HepG2 (cell line): ENCODE data around the gene RDM1. TPM values are rescaled to one million over a fixed set of nuclear protein-coding genes. Genes with fewer than 3 reads are reported as not detected.

Source experiments
- ATAC-seq: fragments of 200-7000 bp; cut with Tn5 transposase; 3 replicates; pipeline ENCODE4 v1.9.1; 2020; ENCODE audit warnings: mild to moderate bottlenecking, moderate library complexity
- Bru-seq: library from RNA; stranded (reverse); fragments of 400-500 nt; gene quantifications from one replicate; lab custom pipeline; 2021; lab: Mats Ljungman, UMichigan
- BruChase-seq, 2 experiments: library from RNA; stranded (reverse); fragments of 400-500 nt; gene quantifications; one replicate each; lab custom pipeline; 2021; lab: Mats Ljungman, UMichigan
- BruUV-seq: library from RNA; stranded (reverse); fragments of 400-500 nt; replicated peaks from 2 replicates; lab custom pipeline; 2021; lab: Mats Ljungman, UMichigan
- CTCF ChIA-PET: fragments of 300-600 bp; formaldehyde crosslinking; extraction: SDS; loops from one replicate; lab custom pipeline; 2021; ENCODE audit warnings: low total read pairs, inconsistent platforms, low intra/inter-chr PET ratio; lab: Yijun Ruan, JAX
- POLR2A ChIA-PET: fragments of 350-600 bp; sonication (Branson Sonifier 250); formaldehyde crosslinking; loops from one replicate; lab custom pipeline; 2020; ENCODE audit warnings: antibody characterized with exemption, inconsistent platforms; lab: Yijun Ruan, JAX
- DNase-seq: peaks from one replicate; pipeline ENCODE4 v3.0.0-alpha.2; 2015; ENCODE audit warnings: low spot score
- FAIRE-seq: peaks from 3 replicates; lab custom pipeline; 2011; peaks lifted over from hg19 to GRCh38; lab: Jason Lieb, UNC
- H2AFZ ChIP-seq: one replicate; pipeline ENCODE4 v1.6.1; 2011; ENCODE audit warnings: low read length, inconsistent platforms
- H3K27ac ChIP-seq: fragments of 300-600 bp; 3 replicates; pipeline ENCODE4 v1.8.0; 2011; ENCODE audit warnings: mixed run types, mild to moderate bottlenecking, mixed read lengths, low read length, inconsistent platforms; ENCODE audit not compliant: insufficient read depth; ENCODE audit errors: extremely low read length
- H3K27me3 ChIP-seq, 2 experiments: fragments of 200-600 bp in 1 of 2; 2 replicates in 1 of 2; 3 replicates in 1 of 2; pipeline versions ENCODE4 v1.6.0 to v1.8.0; 2011; ENCODE audit warnings: low read length in 2 of 2, mild to moderate bottlenecking in 2 of 2, moderate library complexity in 2 of 2, inconsistent platforms in 1 of 2; ENCODE audit not compliant: insufficient read depth in 2 of 2, control insufficient read depth in 1 of 2
- H3K36me3 ChIP-seq, 2 experiments: fragments of 200-600 bp in 1 of 2; replicated peaks in 1 of 2; 2 replicates in 1 of 2; 3 replicates in 1 of 2; pipeline versions ENCODE4 v1.5.1 to v1.8.0; 2011; ENCODE audit warnings: low read length in 2 of 2, inconsistent platforms in 1 of 2; ENCODE audit not compliant: insufficient read depth in 2 of 2, control insufficient read depth in 1 of 2
- H3K4me1 ChIP-seq: 2 replicates; pipeline ENCODE4 v1.5.1; 2012; ENCODE audit warnings: low read length, inconsistent platforms; ENCODE audit not compliant: insufficient read depth
- H3K4me2 ChIP-seq: 2 replicates; pipeline ENCODE4 v1.6.0; 2011; ENCODE audit warnings: low read depth, low read length, inconsistent platforms
- H3K4me3 ChIP-seq, 3 experiments: fragments of 200-600 bp in 1 of 3; sonication (generic), shearing (Covaris generic) in 1 of 3; replicated peaks in 1 of 3; 2 replicates each; pipeline ENCODE4 v1.5.1; 2011 to 2016; ENCODE audit warnings: low read length in 3 of 3, inconsistent platforms in 2 of 3, low read depth in 2 of 3, mild to moderate bottlenecking in 2 of 3, control low read depth in 1 of 3, mixed read lengths in 1 of 3; ENCODE audit not compliant: insufficient read depth in 1 of 3
- H3K79me2 ChIP-seq: one replicate; pipeline ENCODE4 v1.6.1; 2011; ENCODE audit warnings: low read length, inconsistent platforms; ENCODE audit not compliant: insufficient read depth
- H3K9ac ChIP-seq: 2 replicates; pipeline ENCODE4 v1.6.0; 2011; ENCODE audit warnings: mild to moderate bottlenecking, low read depth, low read length, inconsistent platforms; ENCODE audit not compliant: insufficient read depth
- H3K9me3 ChIP-seq: 2 replicates; pipeline ENCODE4 v1.5.1; 2012; ENCODE audit warnings: mild to moderate bottlenecking, low read length
- H4K20me1 ChIP-seq: 2 replicates; pipeline ENCODE4 v1.6.0; 2011; ENCODE audit warnings: inconsistent platforms, mild to moderate bottlenecking, low read length, moderate library complexity; ENCODE audit not compliant: insufficient read depth
- GTF3A ChIP-seq: sonication (generic); formaldehyde crosslinking; conservative IDR thresholded peaks from 2 replicates; pipeline ENCODE4 v1.4.0; 2020; ENCODE audit warnings: mild to moderate bottlenecking, missing genetic modification reagents
- HOMEZ ChIP-seq: IDR thresholded peaks from 2 replicates; pipeline ENCODE4 v1.6.1; 2016; ENCODE audit warnings: low read depth
- HOXD1 ChIP-seq: sonication (generic); formaldehyde crosslinking; IDR thresholded peaks from 2 replicates; pipeline ENCODE4 v1.5.0; 2020; ENCODE audit warnings: missing genetic modification reagents
- RFX5 ChIP-seq: IDR thresholded peaks from 2 replicates; pipeline ENCODE4 v1.6.1; 2011; ENCODE audit warnings: low read depth, low read length, improper control_type of control experiment
- TMF1 ChIP-seq: sonication (generic); formaldehyde crosslinking; IDR thresholded peaks from 2 replicates; pipeline ENCODE4 v1.8.1; 2022; ENCODE audit warnings: low read depth, missing genetic modification reagents
- ZNF510 ChIP-seq: sonication (generic); formaldehyde crosslinking; IDR thresholded peaks from 2 replicates; pipeline ENCODE4 v1.4.0; 2020; ENCODE audit warnings: low read depth, mild to moderate bottlenecking, missing genetic modification reagents
- ZNF687 ChIP-seq: sonication (generic); formaldehyde crosslinking; IDR thresholded peaks from 2 replicates; pipeline ENCODE4 v1.5.1; 2020; ENCODE audit warnings: mild to moderate bottlenecking, missing genetic modification reagents, moderate library complexity
- ZSCAN25 ChIP-seq: sonication (generic); formaldehyde crosslinking; IDR thresholded peaks from 2 replicates; pipeline ENCODE4 v1.8.0; 2022; ENCODE audit warnings: mild to moderate bottlenecking, missing genetic modification reagents
- WGBS: methylation state at CpG from one replicate; pipeline ENCODE4 v1.1.6; 2017; ENCODE audit warnings: low lambda C conversion rate; 5-methylcytosine and 5-hydroxymethylcytosine counted together
- in situ Hi-C: cut with HindIII; loops from 2 replicates; pipeline ENCODE4 v1.10.0; 2017; ENCODE audit warnings: low pct_unique_long_range_greater_than_20kb; ENCODE audit not compliant: extremely low pct_ligation_motif_present
- intact Hi-C: fragments of 100-400 bp; cut with micrococcal nuclease; formaldehyde crosslinking; loops from one replicate; pipeline ENCODE4 v1.10.0; 2022; ENCODE audit not compliant: unreplicated experiment
- long read RNA-seq, 2 experiments: library from RNA in 1 of 2; library from polyadenylated mRNA in 1 of 2; stranded (forward) in 1 of 2; unstranded in 1 of 2; transcript quantifications; one replicate each; pipeline ENCODE4 v2.0.0, GENCODE V29; 2019 to 2022
- polyA minus RNA-seq, 3 experiments: library from RNA; depleted of rRNA, polyadenylated mRNA; stranded (reverse); fragments of >200 nt; gene quantifications; 2 replicates each; pipeline ENCODE4 v1.2.3, GENCODE V29; 2011; ENCODE audit warnings: low replicate concordance in 1 of 3
- polyA plus RNA-seq, 8 experiments: library from polyadenylated mRNA; depleted of rRNA in 3 of 8; stranded (reverse) in 7 of 8; unstranded in 1 of 8; fragments of >200 nt; fragmentation: Illumina TruSeq in 4 of 8; extraction: Trizol in 4 of 8; gene quantifications; 2 replicates each; pipeline versions ENCODE4 v1.2.1 to v1.2.3, GENCODE V29; 2011 to 2016; ENCODE audit warnings: low read depth in 4 of 8, missing spikeins in 1 of 8, mixed read lengths in 1 of 8; ENCODE audit not compliant: insufficient read depth in 1 of 8
- total RNA-seq, 5 experiments: library from RNA; depleted of rRNA; stranded (reverse); fragments of >200 nt; fragmentation: Illumina TruSeq; extraction: Trizol; gene quantifications; 2 replicates each; pipeline ENCODE4 v1.2.3, GENCODE V29; 2016; ENCODE audit warnings: low read depth in 1 of 5
- TF ChIP-seq, protein P1 (sequence below): fragments of 450-650 bp; IDR thresholded peaks from 2 replicates; pipeline ENCODE4 v1.6.1; 2017; ENCODE audit warnings: mild to moderate bottlenecking

RDM1 gene
- total RNA-seq (2016; rRNA removed; fragmentation: Illumina TruSeq; extraction: Trizol) (0.40 TPM in 1 of 2 replicates, not detected in the other), polyA plus RNA-seq (2011; rRNA removed) (0.14 and 0.28 TPM in 2 replicates), polyA minus RNA-seq (2011; rRNA and poly(A)+ RNA removed; ENCODE audit: low replicate concordance) (0.70 and 1.4 TPM in 2 replicates), Bru-seq, nascent RNA (percentile 13 among the genes with signal in this experiment), BruChase-seq, experiment 1, labeled RNA remaining after a 6-hour chase (percentile 14 among the genes with signal in this experiment), BruChase-seq, experiment 2, labeled RNA remaining after a 2-hour chase (percentile 15 among the genes with signal in this experiment)
- total RNA-seq (2016; cell fraction: cytosol; rRNA removed; fragmentation: Illumina TruSeq; extraction: Trizol; ENCODE audit: low read depth) = not detected in 2 replicates
- total RNA-seq (2016; cell fraction: insoluble cytoplasmic fraction; rRNA removed; fragmentation: Illumina TruSeq; extraction: Trizol) = 0.09 TPM in 1 of 2 replicates, not detected in the other
- total RNA-seq (2016; cell fraction: membrane; rRNA removed; fragmentation: Illumina TruSeq; extraction: Trizol) = not detected in 2 replicates
- not detected in 2 replicates for total RNA-seq (2016; cell fraction: nucleus; rRNA removed; fragmentation: Illumina TruSeq; extraction: Trizol)
- 0.09 TPM in 1 of 2 replicates, not detected in the other for polyA plus RNA-seq (2011; cell fraction: cytosol; rRNA removed)
- 0.10 TPM in 1 of 2 replicates, not detected in the other for polyA plus RNA-seq (2011; cell fraction: nucleus; rRNA removed)
- polyA plus RNA-seq (2012) = 0.55 TPM in 1 of 2 replicates, not detected in the other
- polyA plus RNA-seq (2016; cell fraction: cytosol; fragmentation: Illumina TruSeq; extraction: Trizol; ENCODE audit: low read depth) = not detected in 2 replicates
- polyA plus RNA-seq (2016; cell fraction: insoluble cytoplasmic fraction; fragmentation: Illumina TruSeq; extraction: Trizol; ENCODE audit: low read depth) = 0.34 TPM in 1 of 2 replicates, not detected in the other
- polyA plus RNA-seq (2016; cell fraction: membrane; fragmentation: Illumina TruSeq; extraction: Trizol; ENCODE audit: low read depth) = not detected in 2 replicates
- not detected in 2 replicates for polyA plus RNA-seq (2016; cell fraction: nucleus; fragmentation: Illumina TruSeq; extraction: Trizol; ENCODE audit: insufficient read depth, low read depth)
- polyA minus RNA-seq (2011; cell fraction: cytosol; rRNA and poly(A)+ RNA removed) = not detected in 2 replicates
- not detected in 2 replicates for polyA minus RNA-seq (2011; cell fraction: nucleus; rRNA and poly(A)+ RNA removed)
- long read RNA-seq, experiment 1 = 0 reads
- long read RNA-seq, experiment 2 = 0 reads

GRCh38 chr17:35930211-35931065, at the start of gene RDM1:
Gene RDM1, minus strand, starts transcription at chr17:35930773. Its CDS starts 46 bp downstream, at chr17:35930727.
- BruUV-seq = no TSS peak
- Histone ChIP-seq H3K36me3 (no peaks in the 10 kb centered on the region), H3K9me3 (no peaks in the 10 kb centered on the region), H2AFZ (no peak within 1 kb of the TSS), H4K20me1 (no peaks in the 10 kb centered on the region), H3K4me1 (no peaks in the 10 kb centered on the region), H3K27me3 (peaks cover 0 to 6% of the 10 kb centered on the region in 2 experiments; a peak in 1 of 5 replicates), H3K79me2 (no peaks in the 10 kb centered on the region), H3K9ac (no peak within 1 kb of the TSS), H3K4me2 (peak within 1 kb of the TSS; percentile 34; the same call in 1 of the 2 replicates), H3K4me3 (peak within 1 kb of the TSS in 2 of 3 experiments; percentile 37 to 49; a peak in 3 of 6 replicates), H3K27ac (no peak within 1 kb of the TSS)
- DNase-seq (no peak), ATAC-seq (peak; percentile 65), FAIRE-seq (no peak)
- POLR2A ChIA-PET = no interaction called here
- 15% methylated on average over 17 of the region's 35 CpGs for WGBS
- CTCF ChIA-PET = no interaction called here
- in situ Hi-C loops (no loop called here), intact Hi-C loops (no loop called here)
- TF ChIP-seq HOMEZ (CRISPR knock-in tag) (no peak), ZNF687 (peak; percentile 59), RFX5 (no peak), ZSCAN25 (no peak), GTF3A (CRISPR knock-in tag) (no peak), TMF1 (CRISPR knock-in tag) (peak; percentile 27; the same call in 1 of the 2 replicates), HOXD1 (CRISPR knock-in tag) (no peak), ZNF510 (no peak)
- TF ChIP-seq, protein P1, sequence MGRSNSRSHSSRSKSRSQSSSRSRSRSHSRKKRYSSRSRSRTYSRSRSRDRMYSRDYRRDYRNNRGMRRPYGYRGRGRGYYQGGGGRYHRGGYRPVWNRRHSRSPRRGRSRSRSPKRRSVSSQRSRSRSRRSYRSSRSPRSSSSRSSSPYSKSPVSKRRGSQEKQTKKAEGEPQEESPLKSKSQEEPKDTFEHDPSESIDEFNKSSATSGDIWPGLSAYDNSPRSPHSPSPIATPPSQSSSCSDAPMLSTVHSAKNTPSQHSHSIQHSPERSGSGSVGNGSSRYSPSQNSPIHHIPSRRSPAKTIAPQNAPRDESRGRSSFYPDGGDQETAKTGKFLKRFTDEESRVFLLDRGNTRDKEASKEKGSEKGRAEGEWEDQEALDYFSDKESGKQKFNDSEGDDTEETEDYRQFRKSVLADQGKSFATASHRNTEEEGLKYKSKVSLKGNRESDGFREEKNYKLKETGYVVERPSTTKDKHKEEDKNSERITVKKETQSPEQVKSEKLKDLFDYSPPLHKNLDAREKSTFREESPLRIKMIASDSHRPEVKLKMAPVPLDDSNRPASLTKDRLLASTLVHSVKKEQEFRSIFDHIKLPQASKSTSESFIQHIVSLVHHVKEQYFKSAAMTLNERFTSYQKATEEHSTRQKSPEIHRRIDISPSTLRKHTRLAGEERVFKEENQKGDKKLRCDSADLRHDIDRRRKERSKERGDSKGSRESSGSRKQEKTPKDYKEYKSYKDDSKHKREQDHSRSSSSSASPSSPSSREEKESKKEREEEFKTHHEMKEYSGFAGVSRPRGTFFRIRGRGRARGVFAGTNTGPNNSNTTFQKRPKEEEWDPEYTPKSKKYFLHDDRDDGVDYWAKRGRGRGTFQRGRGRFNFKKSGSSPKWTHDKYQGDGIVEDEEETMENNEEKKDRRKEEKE = no peak
